ENCODE data around the gene DMBX1.
A peak's percentile ranks its signal among the peaks of the same experiment; 100 is the strongest.

DMBX1 gene

DNA sequence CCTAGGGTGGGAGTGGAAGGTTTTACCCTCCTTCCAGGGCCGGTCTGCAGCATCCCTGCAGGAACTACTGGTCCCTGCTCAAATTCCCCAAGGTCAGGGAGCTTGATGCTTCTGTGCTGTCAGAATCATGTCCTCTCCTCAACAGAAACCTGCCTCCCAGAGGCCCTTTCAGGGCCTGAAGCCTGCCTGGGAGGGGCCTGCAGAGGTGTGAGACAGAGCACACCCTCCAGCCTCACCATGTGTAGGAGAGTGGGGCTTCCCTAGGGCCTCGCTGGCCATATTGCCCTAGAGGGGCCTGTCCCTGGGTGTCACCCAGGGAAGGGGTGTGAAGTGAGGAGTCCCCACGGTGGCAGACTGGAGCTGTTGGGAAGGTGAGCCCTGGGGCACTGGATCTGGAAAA is 40.7 kb downstream of the DMBX1 start:
- TF ChIP-seq CTCF (IDR thresholded peaks at IDR 0.05; ENCODE audit: low read length, missing control alignments), result no peak
- no peak for DNase-seq (ENCODE audit: low read depth)
- H3K4me3 ChIP-seq (replicated peaks; ENCODE audit: low read depth, low read length), result no peak overlapping the region

DNA sequence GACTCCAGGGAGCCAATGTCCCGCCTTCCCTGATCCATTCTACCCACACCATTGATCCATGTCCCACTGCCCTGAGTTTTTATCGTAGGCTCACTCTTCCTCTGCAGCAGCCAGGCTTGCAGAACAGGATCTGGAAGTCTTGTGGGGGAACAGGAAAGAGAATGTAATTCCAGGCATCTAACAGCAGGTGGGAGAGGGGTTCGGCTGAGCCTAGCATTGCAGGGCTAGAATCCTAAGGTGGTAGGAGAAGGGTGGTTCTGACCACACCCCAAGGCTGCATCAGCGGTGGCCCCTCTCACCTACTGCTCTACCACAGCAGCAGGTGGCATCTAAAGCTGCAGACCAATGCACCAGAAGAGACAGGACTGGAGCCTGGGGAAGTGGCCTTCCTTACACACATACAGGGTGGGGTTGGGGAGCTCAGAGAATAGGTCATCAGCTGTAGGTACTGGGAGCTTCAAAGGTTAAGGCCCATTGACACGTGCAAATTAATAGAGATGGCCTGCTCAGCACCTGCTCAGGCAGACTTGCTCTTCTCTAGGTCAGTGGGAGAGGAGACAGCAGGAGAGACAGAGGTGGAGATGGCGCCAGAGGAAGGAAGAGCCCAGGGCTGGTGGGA is 41.3 kb downstream of the DMBX1 start:
- TF ChIP-seq CTCF (IDR thresholded peaks at IDR 0.05; ENCODE audit: low read length, missing control alignments), result peak; percentile 16
- no peak overlapping the region for H3K4me3 ChIP-seq (replicated peaks; ENCODE audit: low read depth, low read length)
- DNase-seq (ENCODE audit: low read depth), result no peak

DNA sequence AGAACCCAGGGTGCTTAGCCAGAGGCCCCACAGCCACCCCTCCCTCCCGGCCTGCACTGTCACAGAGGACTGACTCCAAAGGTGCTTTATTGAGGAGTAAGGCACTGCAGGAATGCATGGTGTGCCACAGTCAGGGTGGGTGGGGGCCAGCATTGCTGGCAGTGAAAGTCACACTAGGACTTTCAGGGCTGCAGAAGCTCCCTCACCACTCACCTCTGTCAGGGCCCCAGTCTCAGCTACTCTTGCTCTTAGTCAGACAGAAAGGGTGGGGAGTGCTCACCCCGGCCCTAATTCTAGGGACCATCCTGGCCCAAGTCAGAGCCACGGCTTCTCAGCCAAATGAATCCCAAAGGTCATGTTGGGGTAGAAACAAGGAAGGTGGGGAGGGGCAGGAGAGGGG is 42.5 kb downstream of the DMBX1 start:
- no peak for DNase-seq (ENCODE audit: low read depth)
- no peak for TF ChIP-seq CTCF (IDR thresholded peaks at IDR 0.05; ENCODE audit: low read length, missing control alignments)
- no peak overlapping the region for H3K4me3 ChIP-seq (replicated peaks; ENCODE audit: low read depth, low read length)

DNA sequence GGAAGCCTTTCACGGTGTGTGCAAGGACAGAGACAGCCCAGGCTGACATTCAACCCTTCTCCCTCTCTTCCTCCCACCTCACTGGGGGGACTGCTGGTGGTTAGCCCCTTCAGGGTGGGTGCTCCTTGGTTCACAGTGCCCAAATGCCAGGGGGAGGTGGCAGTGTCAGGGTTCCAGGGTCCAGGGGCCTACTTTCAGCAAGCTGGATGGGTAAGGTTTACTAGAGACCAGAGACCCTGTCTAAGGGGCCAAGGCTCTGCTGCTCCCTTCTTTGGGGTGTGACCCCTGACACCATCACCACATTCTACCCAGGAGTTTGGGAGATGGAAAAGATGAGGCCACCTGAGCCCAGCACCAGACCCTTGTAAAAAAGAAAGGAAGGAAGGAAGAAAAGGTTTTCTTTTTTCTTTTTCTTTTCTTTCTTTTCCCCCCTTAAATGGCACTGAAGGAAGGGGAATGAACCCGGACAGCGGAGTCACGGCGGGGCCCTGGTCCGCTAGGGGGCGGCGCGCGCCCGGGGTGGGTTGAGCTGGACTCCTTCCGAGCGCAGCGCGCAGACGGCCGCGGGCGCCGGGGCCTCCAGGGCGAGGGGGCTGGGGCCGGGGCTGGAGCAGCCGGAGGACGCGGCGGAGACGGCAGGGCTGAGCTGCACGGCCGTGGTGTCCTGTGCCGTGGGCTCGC is 43.0 kb downstream of the DMBX1 start:
- peak; percentile 47 for TF ChIP-seq CTCF (IDR thresholded peaks at IDR 0.05; ENCODE audit: low read length, missing control alignments)
- no peak overlapping the region for H3K4me3 ChIP-seq (replicated peaks; ENCODE audit: low read depth, low read length)
- peak; percentile 54 for DNase-seq (ENCODE audit: low read depth)

DNA sequence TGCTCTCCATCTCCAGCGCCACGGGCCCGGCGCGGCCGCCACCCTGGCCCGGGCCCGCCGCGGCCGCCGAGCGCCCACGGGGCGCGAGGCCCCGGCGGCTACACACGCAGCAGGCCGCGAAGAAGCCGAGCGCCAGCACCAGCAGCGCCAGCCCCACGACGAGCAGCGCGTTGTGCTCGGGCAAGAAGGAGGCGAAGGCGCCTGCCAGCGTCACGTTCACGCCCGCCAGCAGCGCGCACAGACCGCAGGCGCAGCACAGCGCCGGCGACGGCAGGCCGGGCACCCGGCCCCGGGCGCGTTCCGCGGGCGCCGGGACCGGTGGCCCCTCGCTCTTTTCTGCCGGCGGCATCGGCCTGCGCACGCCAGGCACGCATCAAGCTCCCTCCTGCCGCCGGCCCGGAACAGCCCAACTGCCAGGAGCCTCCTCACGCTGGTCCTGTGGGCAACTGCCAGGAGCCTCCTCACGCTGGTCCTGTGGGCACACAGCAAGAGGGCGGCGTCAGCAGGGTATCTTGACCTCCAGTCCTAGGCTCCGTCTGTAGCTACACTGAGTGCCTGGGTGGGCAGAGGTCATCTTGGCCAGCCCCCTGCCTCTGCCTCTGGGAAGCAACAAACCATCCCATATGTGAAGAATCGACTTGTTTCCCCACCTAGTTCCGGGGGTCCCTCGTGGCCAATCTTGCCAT is 43.7 kb downstream of the DMBX1 start:
- TF ChIP-seq CTCF (IDR thresholded peaks at IDR 0.05; ENCODE audit: low read length, missing control alignments), result no peak
- peak; percentile 40 for DNase-seq (ENCODE audit: low read depth)
- no peak overlapping the region for H3K4me3 ChIP-seq (replicated peaks; ENCODE audit: low read depth, low read length)

DNA sequence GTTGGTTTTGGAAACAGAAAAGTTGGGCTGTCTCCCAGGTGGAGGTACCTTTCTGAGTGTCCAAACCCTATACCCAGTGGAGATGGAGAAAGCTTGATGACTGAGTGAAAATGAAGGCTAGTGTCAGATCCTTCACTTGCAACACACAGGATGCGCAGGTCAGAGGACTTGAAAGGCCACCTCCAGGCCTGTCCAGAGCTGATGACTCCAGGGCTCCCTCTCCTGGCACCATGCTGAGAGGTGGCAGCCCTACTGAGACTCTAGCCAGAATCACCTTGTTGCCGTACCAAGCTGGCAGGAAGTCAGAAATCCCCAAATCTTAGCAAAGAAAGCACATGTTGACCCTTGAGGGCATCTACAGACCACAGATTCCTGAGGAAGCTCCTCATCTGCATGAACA is 45.4 kb downstream of the DMBX1 start:
- no peak overlapping the region for H3K4me3 ChIP-seq (replicated peaks; ENCODE audit: low read depth, low read length)
- peak; percentile 50 for TF ChIP-seq CTCF (IDR thresholded peaks at IDR 0.05; ENCODE audit: low read length, missing control alignments)
- DNase-seq (ENCODE audit: low read depth), result no peak

Data from fibroblast of pulmonary artery (primary cell).